H1 (cell line): ENCODE measurements around the gene FRMD4A. TPM values are rescaled to one million over a fixed set of nuclear protein-coding genes. Genes with fewer than 3 reads are reported as not detected.

Source experiments
- CTCF ChIA-PET: fragments of 300-600 bp; sonication (Branson Sonifier 250); formaldehyde crosslinking; loops from one replicate; lab custom pipeline; 2021; ENCODE audit not compliant: partially characterized antibody; lab: Charles Lee
- POLR2A ChIA-PET: fragments of 300-600 bp; sonication (Branson Sonifier 250); formaldehyde crosslinking; loops from one replicate; lab custom pipeline; 2021; ENCODE audit warnings: inconsistent platforms; ENCODE audit not compliant: partially characterized antibody; lab: Charles Lee
- DNase-seq, 2 experiments: peaks; one replicate each; pipeline versions ENCODE4 v3.0.0 to v3.0.0-alpha.2; 2010 to 2022; ENCODE audit warnings: low spot score in 2 of 2, low read depth in 1 of 2, mixed read lengths in 1 of 2
- FAIRE-seq: peaks from 2 replicates; lab custom pipeline; 2011; peaks lifted over from hg19 to GRCh38; lab: Jason Lieb, UNC
- H2AFZ ChIP-seq: 2 replicates; pipeline ENCODE4 v1.8.1; 2012; ENCODE audit warnings: low read length, inconsistent platforms
- H2AK5ac ChIP-seq: 2 replicates; pipeline ENCODE4 v1.6.1; 2013; ENCODE audit warnings: low read depth, low read length
- H2BK120ac ChIP-seq: replicated peaks from 2 replicates; pipeline ENCODE3; 2013; ENCODE audit warnings: low read depth, low read length, inconsistent platforms
- H2BK12ac ChIP-seq: 2 replicates; pipeline ENCODE4 v1.6.1; 2013; ENCODE audit warnings: low read depth, low read length
- H2BK15ac ChIP-seq: 2 replicates; pipeline ENCODE4 v1.6.1; 2013; ENCODE audit warnings: low read length
- H2BK20ac ChIP-seq: 2 replicates; pipeline ENCODE4 v1.6.1; 2013; ENCODE audit warnings: low read length
- H2BK5ac ChIP-seq: 2 replicates; pipeline ENCODE4 v1.6.1; 2013; ENCODE audit warnings: low read depth, low read length
- H3K14ac ChIP-seq: 2 replicates; pipeline ENCODE4 v1.6.1; 2013; ENCODE audit warnings: inconsistent platforms; ENCODE audit not compliant: insufficient read length
- H3K18ac ChIP-seq: 2 replicates; pipeline ENCODE4 v1.6.1; 2013; ENCODE audit warnings: low read length; ENCODE audit errors: extremely low read depth
- H3K23ac ChIP-seq: 2 replicates; pipeline ENCODE4 v1.6.1; 2013; ENCODE audit warnings: inconsistent platforms; ENCODE audit not compliant: insufficient read length
- H3K23me2 ChIP-seq: 2 replicates; pipeline ENCODE4 v1.6.1; 2013; ENCODE audit warnings: low read depth, low read length
- H3K27ac ChIP-seq: 2 replicates; pipeline ENCODE4 v1.6.1; 2011; ENCODE audit warnings: low read depth, low read length, inconsistent platforms
- H3K27me3 ChIP-seq, 4 experiments: replicated peaks in 1 of 4; 1 replicate in 1 of 4; 2 replicates in 3 of 4; pipeline versions ENCODE4 v1.6.1 to v1.8.1; 2011 to 2013; ENCODE audit warnings: low read length in 3 of 4, mild to moderate bottlenecking in 3 of 4, inconsistent platforms in 2 of 4, mixed read lengths in 2 of 4, moderate library complexity in 1 of 4; ENCODE audit not compliant: control insufficient read depth in 3 of 4, insufficient read depth in 3 of 4; ENCODE audit errors: extremely low read depth in 1 of 4
- H3K36me3 ChIP-seq, 4 experiments: 2 replicates each; pipeline versions ENCODE4 v1.6.1 to v1.8.1; 2011 to 2013; ENCODE audit warnings: mild to moderate bottlenecking in 4 of 4, low read length in 3 of 4, moderate library complexity in 2 of 4, control low read depth in 1 of 4, inconsistent platforms in 1 of 4; ENCODE audit not compliant: insufficient read depth in 4 of 4, control insufficient read depth in 2 of 4
- H3K4ac ChIP-seq: replicated peaks from 2 replicates; pipeline ENCODE3; 2013; ENCODE audit warnings: low read length, low read depth, mixed read lengths, inconsistent platforms; ENCODE audit not compliant: insufficient read length
- H3K4me1 ChIP-seq, 4 experiments: replicated peaks in 1 of 4; 1 replicate in 1 of 4; 2 replicates in 3 of 4; pipeline versions ENCODE4 v1.6.1 to v1.8.1; 2011 to 2013; ENCODE audit warnings: low read length in 3 of 4, inconsistent platforms in 2 of 4, mixed read lengths in 1 of 4; ENCODE audit not compliant: insufficient read depth in 4 of 4, control insufficient read depth in 3 of 4
- H3K4me2 ChIP-seq, 2 experiments: 2 replicates each; pipeline versions ENCODE4 v1.6.1 to v1.8.1; 2011 to 2013; ENCODE audit warnings: low read depth in 2 of 2, low read length in 2 of 2, control low read depth in 1 of 2, inconsistent platforms in 1 of 2, mild to moderate bottlenecking in 1 of 2; ENCODE audit not compliant: insufficient read depth in 1 of 2
- H3K4me3 ChIP-seq, 4 experiments: fragments of 200-600, 300-600 bp in 1 of 4; sonication (generic), shearing (Covaris generic), sonication (Bioruptor Twin) in 1 of 4; 2 replicates each; pipeline versions ENCODE4 v1.5.1 to v1.8.1; 2011 to 2016; ENCODE audit warnings: low read length in 4 of 4, low read depth in 3 of 4, control low read depth in 2 of 4, inconsistent platforms in 2 of 4, mild to moderate bottlenecking in 2 of 4, mixed read lengths in 1 of 4, moderate library complexity in 1 of 4; ENCODE audit not compliant: insufficient read depth in 2 of 4; ENCODE audit errors: extremely low read depth in 1 of 4
- H3K56ac ChIP-seq: replicated peaks from 2 replicates; pipeline ENCODE3; 2013; ENCODE audit warnings: low read depth, mild to moderate bottlenecking, mixed read lengths, low read length, inconsistent platforms; ENCODE audit not compliant: insufficient read length
- H3K79me1 ChIP-seq: 2 replicates; pipeline ENCODE4 v1.6.1; 2013; ENCODE audit warnings: low read depth, low read length, control low read depth
- H3K79me2 ChIP-seq, 2 experiments: 2 replicates each; pipeline versions ENCODE4 v1.6.1 to v1.8.1; 2012 to 2013; ENCODE audit warnings: low read length in 2 of 2, mild to moderate bottlenecking in 2 of 2, inconsistent platforms in 1 of 2; ENCODE audit not compliant: insufficient read depth in 2 of 2, control insufficient read depth in 1 of 2
- H3K9ac ChIP-seq, 4 experiments: replicated peaks in 1 of 4; 1 replicate in 1 of 4; 2 replicates in 3 of 4; pipeline versions ENCODE4 v1.6.1 to v1.8.1; 2011 to 2013; ENCODE audit warnings: low read depth in 3 of 4, low read length in 3 of 4, control low read depth in 2 of 4, mild to moderate bottlenecking in 2 of 4, moderate library complexity in 2 of 4, inconsistent platforms in 1 of 4; ENCODE audit errors: extremely low read depth in 1 of 4
- H3K9me3 ChIP-seq, 2 experiments: 2 replicates each; pipeline versions ENCODE4 v1.6.1 to v1.8.1; 2012 to 2013; ENCODE audit warnings: mild to moderate bottlenecking in 2 of 2, moderate library complexity in 2 of 2, control low read depth in 1 of 2, inconsistent platforms in 1 of 2, low read depth in 1 of 2, low read length in 1 of 2, mixed read lengths in 1 of 2; ENCODE audit not compliant: insufficient read depth in 2 of 2
- H4K20me1 ChIP-seq, 2 experiments: replicated peaks in 1 of 2; 2 replicates each; pipeline versions ENCODE3 to v1.8.1; 2011 to 2013; ENCODE audit warnings: inconsistent platforms in 2 of 2, low read length in 2 of 2, mild to moderate bottlenecking in 1 of 2; ENCODE audit not compliant: insufficient read depth in 2 of 2, control insufficient read depth in 1 of 2
- H4K5ac ChIP-seq: 2 replicates; pipeline ENCODE4 v1.6.1; 2013; ENCODE audit warnings: low read length, low read depth, mixed read lengths, inconsistent platforms; ENCODE audit not compliant: insufficient read length
- H4K8ac ChIP-seq: 2 replicates; pipeline ENCODE4 v1.8.0; 2013; ENCODE audit warnings: mild to moderate bottlenecking, moderate library complexity, low read length, inconsistent platforms; ENCODE audit not compliant: insufficient read depth; ENCODE audit errors: extremely low read depth
- H4K91ac ChIP-seq: replicated peaks from 2 replicates; pipeline ENCODE3; 2013; ENCODE audit warnings: low read length, mixed read lengths, inconsistent platforms; ENCODE audit not compliant: insufficient read length
- POLR2A ChIP-seq, 2 experiments: IDR thresholded peaks; 1 replicate in 1 of 2; 2 replicates in 1 of 2; pipeline ENCODE4 v1.6.1; 2011; ENCODE audit warnings: low read depth in 2 of 2, low read length in 2 of 2, mild to moderate bottlenecking in 2 of 2; ENCODE audit errors: control extremely low read depth in 1 of 2
- WGBS, 2 experiments: shearing (Covaris generic) in 1 of 2; methylation state at CpG; one replicate each; pipeline versions ENCODE4 v1.1.6 to v1.1.7; 2013 to 2015; ENCODE audit warnings: low lambda C conversion rate in 2 of 2, mixed read lengths in 2 of 2, inconsistent platforms in 1 of 2, low coverage in 1 of 2, missing lambda C conversion rate in 1 of 2; ENCODE audit not compliant: insufficient replicate concordance in 2 of 2, insufficient coverage in 1 of 2, insufficient read length in 1 of 2; ENCODE audit errors: extremely low coverage in 1 of 2, missing lambda C conversion rate in 1 of 2; 5-methylcytosine and 5-hydroxymethylcytosine counted together
- polyA plus RNA-seq, 7 experiments: library from polyadenylated mRNA; depleted of rRNA in 3 of 7; stranded (reverse) in 5 of 7; unstranded in 2 of 7; fragments of >200 nt in 5 of 7; fragments of 200-250 nt in 2 of 7; gene quantifications; 1 replicate in 5 of 7; 2 replicates in 1 of 7; 4 replicates in 1 of 7; pipeline versions ENCODE4 v1.2.1 to v1.2.3, GENCODE V29; 2011 to 2013; ENCODE audit warnings: missing spikeins in 2 of 7, mixed read lengths in 2 of 7
- total RNA-seq: library from RNA; stranded (reverse); fragmentation: NEBNext Ultra II Directional; extraction: Animal tissue kit (Norgen Biotek cat#: 25700); gene quantifications from 2 replicates; pipeline ENCODE4 v1.2.1, GENCODE V29; 2021

FRMD4A gene
- total and polyA plus RNA-seq, 2 of the 8 experiments (the other 6 are each of a cell fraction or from before 2014, with no cell fraction given) = 38.6 to 39.6 TPM

DNA sequence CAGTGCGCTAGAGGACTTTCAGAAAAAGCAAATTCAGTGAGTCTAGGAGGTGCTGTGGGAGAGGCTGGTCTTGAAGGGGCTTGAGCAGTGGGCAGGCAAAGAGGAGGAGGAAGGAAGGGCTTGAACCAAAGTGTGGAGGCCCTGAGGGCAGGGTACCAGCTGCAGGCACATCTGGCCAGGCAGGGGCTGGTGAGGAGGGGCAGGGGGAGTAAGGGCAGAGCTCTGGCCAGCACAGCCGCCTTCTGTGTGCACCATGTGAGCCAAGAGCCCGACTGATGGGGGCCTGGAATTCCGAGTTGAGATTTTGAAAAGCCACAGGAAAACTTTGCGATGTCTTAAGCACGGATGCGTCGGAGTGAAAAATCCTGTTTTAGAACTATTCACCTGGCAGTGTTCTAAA is 669.5 kb downstream of the FRMD4A start:
- H4K5ac ChIP-seq = no peak overlapping the region
- H4K8ac ChIP-seq = no peak overlapping the region
- no peak overlapping the region for H2BK15ac ChIP-seq
- H2BK12ac ChIP-seq = no peak overlapping the region
- ChIA-PET CTCF (interaction anchor here (0.8 to 2.3 kb wide), 15 partner anchors 15 to 820 kb away, joined by 3 to 8 read pairs (median 4); no protein-coding TSS in a partner anchor), POLR2A (no interaction called here)
- 82% methylated on average over 8 of the region's 8 CpGs; no CpG with 5 or more reads in 1 of the 2 experiments for WGBS, 2 experiments
- no peak overlapping the region for H2BK120ac ChIP-seq
- no peak overlapping the region for H3K14ac ChIP-seq
- H3K56ac ChIP-seq = no peak overlapping the region
- H3K23me2 ChIP-seq = no peaks in the 10 kb centered on the region
- no peak overlapping the region for H3K4ac ChIP-seq
- H2AFZ ChIP-seq = no peak overlapping the region
- no peak overlapping the region for H2BK20ac ChIP-seq
- DNase-seq = no peak
- no peak overlapping the region for H4K91ac ChIP-seq
- H3K79me2 ChIP-seq = no peaks in the 10 kb centered on the region
- no peaks in the 10 kb centered on the region for H3K79me1 ChIP-seq
- H3K9me3 ChIP-seq = no peaks in the 10 kb centered on the region
- H4K20me1 ChIP-seq = no peaks in the 10 kb centered on the region
- no peak for TF ChIP-seq POLR2A (IDR thresholded peaks at IDR 0.05; ENCODE audit: control extremely low read depth in 1 of 2, low read depth in 2 of 2, low read length in 2 of 2)
- TF ChIP-seq, all 59 proteins: peak for 0
- Histone ChIP-seq H3K18ac (no peak overlapping the region), H2AK5ac (no peak overlapping the region), H2BK5ac (no peak overlapping the region), H3K27me3 (no peaks in the 10 kb centered on the region), H3K4me1 (no peaks in the 10 kb centered on the region; a peak in 1 of 7 replicates), H3K9ac (no peak overlapping the region), H3K36me3 (peaks cover 5 to 38% (median 16%) of the 10 kb centered on the region in 4 experiments; a peak in 7 of 8 replicates), H3K4me2 (no peak overlapping the region), H3K23ac (no peak overlapping the region), H3K27ac (no peak overlapping the region), H3K4me3 (no peak overlapping the region)
- no peak for FAIRE-seq
